Coronary artery (tissue), 2 donors: ENCODE data around the gene MARCKS.

Experiments used
- DNase-seq: peaks from one replicate; pipeline ENCODE4 v3.0.0-alpha.2; 2017; ENCODE audit warnings: low spot score
- H3K27ac ChIP-seq, 2 donors: fragments of 200-600 bp; sonication (generic); one replicate each; pipeline ENCODE4 v1.5.1; 2016 to 2019
- H3K4me3 ChIP-seq: fragments of 200-600 bp; sonication (generic); 2 replicates; pipeline ENCODE4 v1.5.1; 2016; ENCODE audit warnings: mild to moderate bottlenecking, moderate library complexity
- TF ChIP-seq, protein P1 (sequence below): fragments of 200-600 bp; sonication (generic); IDR thresholded peaks from one replicate; pipeline ENCODE4 v1.5.1; 2019; ENCODE audit warnings: antibody characterized with exemption

The MARCKS gene

GRCh38 chr6:113830140-113830539, 27.0 kb upstream of the MARCKS start:
- no peak overlapping the region for H3K4me3 ChIP-seq
- DNase-seq: no peak
- TF ChIP-seq, protein P1, sequence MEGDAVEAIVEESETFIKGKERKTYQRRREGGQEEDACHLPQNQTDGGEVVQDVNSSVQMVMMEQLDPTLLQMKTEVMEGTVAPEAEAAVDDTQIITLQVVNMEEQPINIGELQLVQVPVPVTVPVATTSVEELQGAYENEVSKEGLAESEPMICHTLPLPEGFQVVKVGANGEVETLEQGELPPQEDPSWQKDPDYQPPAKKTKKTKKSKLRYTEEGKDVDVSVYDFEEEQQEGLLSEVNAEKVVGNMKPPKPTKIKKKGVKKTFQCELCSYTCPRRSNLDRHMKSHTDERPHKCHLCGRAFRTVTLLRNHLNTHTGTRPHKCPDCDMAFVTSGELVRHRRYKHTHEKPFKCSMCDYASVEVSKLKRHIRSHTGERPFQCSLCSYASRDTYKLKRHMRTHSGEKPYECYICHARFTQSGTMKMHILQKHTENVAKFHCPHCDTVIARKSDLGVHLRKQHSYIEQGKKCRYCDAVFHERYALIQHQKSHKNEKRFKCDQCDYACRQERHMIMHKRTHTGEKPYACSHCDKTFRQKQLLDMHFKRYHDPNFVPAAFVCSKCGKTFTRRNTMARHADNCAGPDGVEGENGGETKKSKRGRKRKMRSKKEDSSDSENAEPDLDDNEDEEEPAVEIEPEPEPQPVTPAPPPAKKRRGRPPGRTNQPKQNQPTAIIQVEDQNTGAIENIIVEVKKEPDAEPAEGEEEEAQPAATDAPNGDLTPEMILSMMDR: no peak

DNA sequence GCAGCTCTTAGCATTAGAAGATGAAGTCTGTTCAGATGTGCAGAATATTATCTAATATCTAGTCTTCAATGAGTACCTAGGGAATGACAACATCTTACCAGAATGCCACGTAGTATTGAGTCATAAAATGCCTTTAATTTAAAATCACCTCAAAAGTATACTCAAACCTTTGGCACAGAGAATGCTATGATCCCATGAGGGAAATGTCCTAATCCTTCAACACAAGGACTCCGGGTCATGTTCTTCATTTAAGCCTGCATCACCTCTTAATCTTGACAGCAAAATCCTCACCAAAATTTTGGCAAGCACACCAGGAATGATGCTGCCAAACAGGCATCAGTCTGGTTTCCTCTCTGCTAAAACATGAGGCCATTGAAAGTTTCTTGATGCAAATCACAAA, 23.6 kb upstream of the MARCKS start:
- Histone ChIP-seq H3K27ac (no peak overlapping the region), H3K4me3 (no peak overlapping the region)
- TF ChIP-seq, protein P1: no peak

More at GRCh38 chr6:113830140-113830539, 27.0 kb upstream of the MARCKS start:
- H3K27ac ChIP-seq: no peak overlapping the region

DNA sequence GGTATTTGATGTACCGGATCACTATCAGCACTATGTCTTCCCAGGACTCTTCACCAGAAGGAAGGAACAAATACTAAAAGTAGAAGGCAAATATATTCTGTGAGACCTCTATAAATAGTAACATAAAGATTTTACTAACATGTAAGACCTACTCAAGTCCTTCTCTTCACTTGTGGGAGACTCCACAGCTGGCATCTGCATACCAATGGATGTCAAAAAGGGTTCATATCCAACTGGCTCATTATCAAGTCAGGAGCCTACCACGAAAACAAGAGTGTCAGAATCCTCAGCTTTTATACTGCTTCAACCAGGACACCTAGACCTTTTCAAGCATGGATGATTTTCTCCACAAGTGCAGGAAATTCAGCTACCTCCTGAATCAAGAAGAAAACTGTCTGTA, 20.0 kb upstream of the MARCKS start:
- no peak overlapping the region for H3K4me3 ChIP-seq
- no peak overlapping the region for H3K27ac ChIP-seq
- TF ChIP-seq, protein P1: no peak
- DNase-seq: no peak

More for the DNA sequence above, 23.6 kb upstream of the MARCKS start:
- no peak for DNase-seq

DNA sequence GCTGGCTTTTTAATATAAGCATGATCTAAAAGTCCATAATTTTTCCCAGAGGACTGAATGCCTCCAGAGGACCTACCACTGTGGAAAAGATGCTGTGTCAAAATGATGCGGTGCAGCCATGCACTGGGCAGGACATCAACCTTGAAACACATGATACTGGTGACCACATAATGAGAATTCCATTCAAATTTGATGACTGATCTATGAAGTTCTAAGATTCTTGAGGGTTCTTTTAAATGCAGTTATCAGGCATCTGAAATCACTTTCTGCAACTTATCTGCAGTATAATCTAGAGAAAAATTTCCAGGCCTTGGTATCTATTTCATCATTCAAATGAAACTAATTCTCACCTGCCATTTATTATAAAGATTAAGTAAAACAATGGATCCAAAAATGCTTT, 15.0 kb upstream of the MARCKS start:
- DNase-seq: no peak
- no peak overlapping the region for H3K4me3 ChIP-seq
- H3K27ac ChIP-seq: no peak overlapping the region
- TF ChIP-seq, protein P1: no peak

DNA sequence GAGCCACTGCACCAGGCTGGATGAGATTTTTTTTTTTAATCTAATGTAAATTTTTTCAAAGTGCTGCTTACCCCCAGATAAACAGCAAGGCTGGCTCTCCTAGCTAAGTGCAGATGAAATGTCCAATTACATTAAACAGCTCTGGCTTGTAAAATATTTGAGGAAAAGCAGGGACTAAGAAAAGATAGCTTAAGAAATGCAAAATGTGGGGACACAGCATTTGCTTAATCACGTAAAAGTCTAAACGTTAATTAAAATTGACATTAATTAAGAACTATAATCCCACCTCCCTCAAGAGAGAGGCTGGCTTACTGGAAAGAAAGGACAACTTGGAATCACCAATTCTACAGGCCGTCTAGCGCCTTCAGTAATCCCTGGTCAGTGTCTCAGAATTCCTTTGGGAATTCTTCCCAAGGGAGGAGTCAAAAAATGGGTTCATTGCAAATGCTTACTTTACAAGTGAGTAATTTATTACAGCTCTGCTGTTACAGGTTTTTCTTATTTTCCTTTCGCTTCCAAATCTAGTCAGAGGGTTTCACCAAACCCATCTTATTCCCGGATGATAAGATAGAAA, 13.6 kb upstream of the MARCKS start:
- no peak for DNase-seq
- Histone ChIP-seq H3K4me3 (no peak overlapping the region), H3K27ac (no peak overlapping the region)
- TF ChIP-seq, protein P1: no peak

DNA sequence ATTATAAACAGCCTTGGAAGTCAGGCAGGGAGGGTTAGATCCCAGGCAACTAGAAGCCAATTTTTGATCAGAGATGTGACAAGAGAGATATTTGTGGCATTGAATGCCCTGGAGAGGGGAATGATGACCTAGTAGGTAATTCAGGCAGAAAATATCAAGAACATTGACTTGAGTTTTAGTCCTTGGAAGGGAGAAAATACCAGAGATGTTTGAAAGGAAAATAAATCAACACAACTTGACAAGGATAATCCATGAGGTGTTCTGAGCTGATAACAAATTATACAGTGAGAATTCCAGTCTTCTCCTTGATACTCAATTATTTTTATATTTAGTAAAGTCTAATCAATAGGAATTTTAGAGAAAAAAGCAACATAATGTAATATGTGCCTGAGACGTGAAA, 10.6 kb upstream of the MARCKS start:
- Histone ChIP-seq H3K4me3 (no peak overlapping the region), H3K27ac (no peak overlapping the region)
- TF ChIP-seq, protein P1: no peak
- no peak for DNase-seq

- TF ChIP-seq, protein P1: no peak
These were observed 9.7 kb upstream of the MARCKS start for GRCh38 chr6:113847447-113847846.

More at GRCh38 chr6:113847447-113847846, 9.7 kb upstream of the MARCKS start:
- H3K4me3 ChIP-seq: no peak overlapping the region
- no peak overlapping the region for H3K27ac ChIP-seq
- DNase-seq: no peak
